Activated T-helper 17 cell treated with anti-CD3 and anti-CD28 coated beads, Interleukin-2, amount 50 U/mL, for 72 hours (primary cell): Measurements from ENCODE around the gene IKZF1. TPM values are rescaled to one million over a fixed set of nuclear protein-coding genes. Genes with fewer than 3 reads are reported as not detected.

Experiments
- ATAC-seq: fragments of 150-1000 bp; cut with Tn5 transposase; replicated peaks from 2 replicates; pipeline ENCODE4 v1.10.0; 2021; ENCODE audit warnings: mild to moderate bottlenecking, moderate library complexity
- H3K27ac Mint-ChIP-seq: one replicate; pipeline ENCODE4 v1.8.0; 2022; ENCODE audit warnings: mixed read lengths
- H3K27me3 Mint-ChIP-seq: one replicate; pipeline ENCODE4 v1.8.0; 2022; ENCODE audit warnings: mixed read lengths
- H3K36me3 Mint-ChIP-seq: one replicate; pipeline ENCODE4 v1.8.0; 2022; ENCODE audit warnings: low read depth, mild to moderate bottlenecking, mixed read lengths
- H3K4me1 Mint-ChIP-seq: one replicate; pipeline ENCODE4 v1.8.0; 2022; ENCODE audit warnings: mixed read lengths
- H3K4me3 Mint-ChIP-seq: one replicate; pipeline ENCODE4 v1.8.0; 2022; ENCODE audit warnings: mild to moderate bottlenecking, mixed read lengths
- H3K9me3 Mint-ChIP-seq: one replicate; pipeline ENCODE4 v1.8.0; 2022; ENCODE audit warnings: mixed read lengths
- total RNA-seq, 2 donors: library from RNA; stranded (reverse); gene quantifications; one replicate each; pipeline ENCODE4 v1.2.3, GENCODE V29; 2022

IKZF1 gene
- total RNA-seq, 2 donors from 2014 or later, result 253 to 343 TPM

- H3K27me3 Mint-ChIP-seq, result no peaks in the 10 kb centered on the region
- peaks cover 69% of the 10 kb centered on the region for H3K4me1 Mint-ChIP-seq
- H3K4me3 Mint-ChIP-seq, result no peak overlapping the region
- no peaks in the 10 kb centered on the region for H3K9me3 Mint-ChIP-seq
- H3K27ac Mint-ChIP-seq, result peak overlapping the region; percentile 87
- H3K36me3 Mint-ChIP-seq, result peaks cover 100% of the 10 kb centered on the region
- no peak for ATAC-seq
Measured at GRCh38 chr7:50369143-50370026, 64.9 kb downstream of the IKZF1 start.

- H3K4me1 Mint-ChIP-seq, result peaks cover 70% of the 10 kb centered on the region
Measured at GRCh38 chr7:50370884-50371283, 66.4 kb downstream of the IKZF1 start.

GRCh38 chr7:50371551-50372021 lies 67.1 kb downstream of the IKZF1 start:
- Mint-ChIP-seq H3K9me3 (no peaks in the 10 kb centered on the region), H3K4me1 (peaks cover 69% of the 10 kb centered on the region), H3K36me3 (peaks cover 100% of the 10 kb centered on the region), H3K4me3 (peak overlapping the region; percentile 82), H3K27ac (peak overlapping the region; percentile 87), H3K27me3 (no peaks in the 10 kb centered on the region)
- peak; percentile 52 for ATAC-seq

More at GRCh38 chr7:50370884-50371283, 66.4 kb downstream of the IKZF1 start:
- no peak for ATAC-seq
- Mint-ChIP-seq H3K36me3 (peaks cover 100% of the 10 kb centered on the region), H3K27me3 (no peaks in the 10 kb centered on the region), H3K4me3 (peak overlapping the region; percentile 82), H3K27ac (peak overlapping the region; percentile 87), H3K9me3 (no peaks in the 10 kb centered on the region)

- Mint-ChIP-seq H3K9me3 (no peaks in the 10 kb centered on the region), H3K4me1 (peaks cover 59% of the 10 kb centered on the region), H3K27me3 (no peaks in the 10 kb centered on the region), H3K4me3 (peak overlapping the region; percentile 82), H3K27ac (peak overlapping the region; percentile 87), H3K36me3 (peaks cover 100% of the 10 kb centered on the region)
- no peak for ATAC-seq
Measured at GRCh38 chr7:50372923-50373322, 68.4 kb downstream of the IKZF1 start.

- no peaks in the 10 kb centered on the region for H3K9me3 Mint-ChIP-seq
- peak overlapping the region; percentile 87 for H3K27ac Mint-ChIP-seq
- H3K4me1 Mint-ChIP-seq, result peaks cover 49% of the 10 kb centered on the region
- H3K36me3 Mint-ChIP-seq, result peaks cover 100% of the 10 kb centered on the region
- H3K27me3 Mint-ChIP-seq, result no peaks in the 10 kb centered on the region
- peak overlapping the region; percentile 35 for H3K4me3 Mint-ChIP-seq
- ATAC-seq, result no peak
Measured at GRCh38 chr7:50376056-50376820, 71.7 kb downstream of the IKZF1 start.

- Mint-ChIP-seq H3K36me3 (peaks cover 100% of the 10 kb centered on the region), H3K4me1 (peaks cover 38% of the 10 kb centered on the region), H3K27ac (peak overlapping the region; percentile 87), H3K9me3 (no peaks in the 10 kb centered on the region), H3K27me3 (no peaks in the 10 kb centered on the region), H3K4me3 (peak overlapping the region; percentile 35)
- ATAC-seq, result peak; percentile 2
Measured at GRCh38 chr7:50377356-50377755, 72.8 kb downstream of the IKZF1 start.

- Mint-ChIP-seq H3K27me3 (no peaks in the 10 kb centered on the region), H3K27ac (peak overlapping the region; percentile 87), H3K36me3 (peaks cover 100% of the 10 kb centered on the region), H3K9me3 (no peaks in the 10 kb centered on the region), H3K4me1 (peaks cover 35% of the 10 kb centered on the region), H3K4me3 (peak overlapping the region; percentile 8)
- ATAC-seq, result no peak
Measured at GRCh38 chr7:50379082-50379481, 74.6 kb downstream of the IKZF1 start.

GRCh38 chr7:50379539-50379938 lies 75.0 kb downstream of the IKZF1 start:
- Mint-ChIP-seq H3K36me3 (peaks cover 100% of the 10 kb centered on the region), H3K9me3 (no peaks in the 10 kb centered on the region), H3K4me1 (peaks cover 33% of the 10 kb centered on the region), H3K27me3 (no peaks in the 10 kb centered on the region), H3K27ac (peak overlapping the region; percentile 87), H3K4me3 (no peak overlapping the region)
- no peak for ATAC-seq

- Mint-ChIP-seq H3K36me3 (peaks cover 98% of the 10 kb centered on the region), H3K27me3 (no peaks in the 10 kb centered on the region), H3K9me3 (no peaks in the 10 kb centered on the region), H3K4me1 (peaks cover 20% of the 10 kb centered on the region), H3K4me3 (no peak overlapping the region), H3K27ac (peak overlapping the region; percentile 6)
- no peak for ATAC-seq
Measured at GRCh38 chr7:50382455-50382854, 77.9 kb downstream of the IKZF1 start.

GRCh38 chr7:50387351-50387750 lies 82.8 kb downstream of the IKZF1 start:
- peaks cover 50% of the 10 kb centered on the region for H3K4me1 Mint-ChIP-seq
- no peak overlapping the region for H3K4me3 Mint-ChIP-seq
- no peak for ATAC-seq
- H3K27ac Mint-ChIP-seq, result no peak overlapping the region
- peaks cover 98% of the 10 kb centered on the region for H3K36me3 Mint-ChIP-seq
- H3K27me3 Mint-ChIP-seq, result no peaks in the 10 kb centered on the region
- no peaks in the 10 kb centered on the region for H3K9me3 Mint-ChIP-seq

- peaks cover 4% of the 10 kb centered on the region for H3K9me3 Mint-ChIP-seq
- peak overlapping the region; percentile 23 for H3K4me3 Mint-ChIP-seq
- H3K36me3 Mint-ChIP-seq, result peaks cover 98% of the 10 kb centered on the region
- H3K27me3 Mint-ChIP-seq, result no peaks in the 10 kb centered on the region
- peaks cover 59% of the 10 kb centered on the region for H3K4me1 Mint-ChIP-seq
- H3K27ac Mint-ChIP-seq, result peak overlapping the region; percentile 99
- peak; percentile 12 for ATAC-seq
Measured at GRCh38 chr7:50389961-50390360, 85.4 kb downstream of the IKZF1 start.

GRCh38 chr7:50391386-50391785 lies 86.9 kb downstream of the IKZF1 start:
- peak overlapping the region; percentile 99 for H3K27ac Mint-ChIP-seq
- H3K4me1 Mint-ChIP-seq, result peaks cover 68% of the 10 kb centered on the region
- peaks cover 4% of the 10 kb centered on the region for H3K9me3 Mint-ChIP-seq
- H3K36me3 Mint-ChIP-seq, result peaks cover 95% of the 10 kb centered on the region
- H3K4me3 Mint-ChIP-seq, result peak overlapping the region; percentile 86
- H3K27me3 Mint-ChIP-seq, result no peaks in the 10 kb centered on the region
- ATAC-seq, result no peak

- Mint-ChIP-seq H3K27ac (peak overlapping the region; percentile 99), H3K36me3 (peaks cover 96% of the 10 kb centered on the region), H3K4me1 (peaks cover 78% of the 10 kb centered on the region), H3K4me3 (peak overlapping the region; percentile 86), H3K27me3 (no peaks in the 10 kb centered on the region), H3K9me3 (peaks cover 4% of the 10 kb centered on the region)
- peak; percentile 72 for ATAC-seq
Measured at GRCh38 chr7:50393076-50393475, 88.6 kb downstream of the IKZF1 start.

- peak; percentile 8 for ATAC-seq
- H3K27ac Mint-ChIP-seq, result peak overlapping the region; percentile 99
- H3K9me3 Mint-ChIP-seq, result peaks cover 4% of the 10 kb centered on the region
- peaks cover 81% of the 10 kb centered on the region for H3K4me1 Mint-ChIP-seq
- H3K4me3 Mint-ChIP-seq, result peak overlapping the region; percentile 86
- peaks cover 96% of the 10 kb centered on the region for H3K36me3 Mint-ChIP-seq
- H3K27me3 Mint-ChIP-seq, result no peaks in the 10 kb centered on the region
Measured at GRCh38 chr7:50393547-50394252, 89.2 kb downstream of the IKZF1 start.
